Right atrium auricular region (tissue), 2 donors: ENCODE data around the gene UNC80. TPM values are rescaled to one million over a fixed set of nuclear protein-coding genes. Genes with fewer than 3 reads are reported as not detected.

Experiments used
- DNase-seq: peaks from one replicate; pipeline ENCODE4 v3.0.0-alpha.2; 2019; ENCODE audit warnings: low spot score
- H3K27ac ChIP-seq, 2 donors: fragments of 200-600 bp; sonication (generic); 1 replicate in 1 of 2; 2 replicates in 1 of 2; pipeline ENCODE4 v1.5.1; 2016 to 2019
- H3K27me3 ChIP-seq, 2 donors: fragments of 200-600 bp; sonication (generic); one replicate each; pipeline versions ENCODE4 v1.5.1 to v1.6.0; 2017 to 2019
- H3K36me3 ChIP-seq: fragments of 200-600 bp; sonication (generic); one replicate; pipeline ENCODE4 v1.5.1; 2016
- H3K4me1 ChIP-seq, 2 donors: fragments of 200-600 bp; sonication (generic); one replicate each; pipeline versions ENCODE4 v1.5.1 to v1.6.0; 2017 to 2019
- H3K4me3 ChIP-seq, 2 donors: fragments of 200-600 bp; sonication (generic); 1 replicate in 1 of 2; 2 replicates in 1 of 2; pipeline ENCODE4 v1.5.1; 2017 to 2019; ENCODE audit warnings: mild to moderate bottlenecking in 1 of 2, moderate library complexity in 1 of 2
- H3K9me3 ChIP-seq, 2 donors: fragments of 200-600 bp; sonication (generic); one replicate each; pipeline ENCODE4 v1.5.1; 2019
- total RNA-seq, 2 donors: library from RNA; depleted of rRNA; stranded (reverse); fragments of >200 nt; gene quantifications; one replicate each; pipeline ENCODE4 v1.1.0, GENCODE V29; 2016
- TF ChIP-seq, protein P1 (sequence below), 2 donors: fragments of 200-600 bp; sonication (generic); IDR thresholded peaks; one replicate each; pipeline ENCODE4 v1.5.1; 2019; ENCODE audit warnings: antibody characterized with exemption in 2 of 2

The UNC80 gene
- total RNA-seq, 2 donors from 2014 or later = 0.20 TPM; not detected in 1

DNA sequence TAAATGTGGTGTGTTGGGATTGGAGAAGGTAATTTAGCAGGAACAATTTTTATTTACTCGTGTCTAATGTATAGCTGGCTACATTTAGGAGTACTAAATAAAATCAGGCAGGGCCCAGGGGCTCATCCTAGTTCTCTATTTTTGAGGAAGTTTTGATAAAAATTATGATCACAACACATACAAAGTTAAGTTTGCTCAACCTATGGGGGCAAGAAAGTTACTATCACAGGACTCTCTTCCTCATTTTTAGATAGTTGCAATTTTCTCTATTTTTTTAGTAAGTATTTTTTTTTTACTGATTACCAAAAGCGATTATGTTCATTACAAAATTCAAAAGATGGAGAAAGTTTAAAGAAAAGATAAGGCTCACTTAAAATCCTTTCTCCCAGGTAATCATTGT is 170.8 kb downstream of the UNC80 start:
- no peak for DNase-seq
- Histone ChIP-seq H3K9me3 (no peaks in the 10 kb centered on the region), H3K4me3 (no peak overlapping the region), H3K4me1 (no peaks in the 10 kb centered on the region), H3K27me3 (no peaks in the 10 kb centered on the region), H3K27ac (no peak overlapping the region), H3K36me3 (no peaks in the 10 kb centered on the region)
- TF ChIP-seq, protein P1, sequence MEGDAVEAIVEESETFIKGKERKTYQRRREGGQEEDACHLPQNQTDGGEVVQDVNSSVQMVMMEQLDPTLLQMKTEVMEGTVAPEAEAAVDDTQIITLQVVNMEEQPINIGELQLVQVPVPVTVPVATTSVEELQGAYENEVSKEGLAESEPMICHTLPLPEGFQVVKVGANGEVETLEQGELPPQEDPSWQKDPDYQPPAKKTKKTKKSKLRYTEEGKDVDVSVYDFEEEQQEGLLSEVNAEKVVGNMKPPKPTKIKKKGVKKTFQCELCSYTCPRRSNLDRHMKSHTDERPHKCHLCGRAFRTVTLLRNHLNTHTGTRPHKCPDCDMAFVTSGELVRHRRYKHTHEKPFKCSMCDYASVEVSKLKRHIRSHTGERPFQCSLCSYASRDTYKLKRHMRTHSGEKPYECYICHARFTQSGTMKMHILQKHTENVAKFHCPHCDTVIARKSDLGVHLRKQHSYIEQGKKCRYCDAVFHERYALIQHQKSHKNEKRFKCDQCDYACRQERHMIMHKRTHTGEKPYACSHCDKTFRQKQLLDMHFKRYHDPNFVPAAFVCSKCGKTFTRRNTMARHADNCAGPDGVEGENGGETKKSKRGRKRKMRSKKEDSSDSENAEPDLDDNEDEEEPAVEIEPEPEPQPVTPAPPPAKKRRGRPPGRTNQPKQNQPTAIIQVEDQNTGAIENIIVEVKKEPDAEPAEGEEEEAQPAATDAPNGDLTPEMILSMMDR (IDR thresholded peaks at IDR 0.05) = no peak

DNA sequence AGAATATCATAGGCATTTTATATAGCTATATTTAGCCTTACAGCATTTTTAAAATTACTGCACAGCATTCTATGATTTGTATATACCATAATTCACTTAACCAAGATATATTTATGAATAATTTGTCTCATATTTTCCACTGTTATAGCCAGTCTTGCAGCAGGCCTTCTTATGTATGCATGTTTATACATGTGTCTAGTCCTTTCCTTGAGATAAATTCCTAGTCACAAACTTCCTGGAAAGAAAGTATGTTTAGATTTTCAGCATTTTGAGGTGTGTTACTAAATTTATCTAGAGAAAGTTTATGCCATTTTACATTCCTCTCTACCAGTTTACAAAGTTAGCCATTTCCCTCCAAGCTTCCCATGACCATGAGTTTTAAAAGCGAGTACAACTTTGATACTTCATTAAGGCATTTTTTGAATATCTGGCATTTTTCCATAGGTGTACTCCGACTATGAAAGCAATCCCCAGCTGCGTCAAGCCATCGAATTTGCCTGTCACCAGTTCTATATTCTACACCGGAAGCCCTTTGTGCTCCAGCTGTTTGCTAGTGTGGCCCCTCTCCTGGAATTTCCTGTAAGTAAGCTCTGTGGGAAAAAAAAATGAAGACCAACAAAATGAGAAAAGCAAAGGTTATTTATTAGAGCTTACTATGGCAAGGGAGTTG is 171.4 kb downstream of the UNC80 start:
- H3K4me1 ChIP-seq = no peaks in the 10 kb centered on the region
- H3K4me3 ChIP-seq = no peak overlapping the region
- no peak for DNase-seq
- H3K36me3 ChIP-seq = no peaks in the 10 kb centered on the region
- no peak overlapping the region for H3K27ac ChIP-seq
- no peaks in the 10 kb centered on the region for H3K9me3 ChIP-seq
- TF ChIP-seq, protein P1 (IDR thresholded peaks at IDR 0.05) = no peak
- no peaks in the 10 kb centered on the region for H3K27me3 ChIP-seq

GRCh38 chr2:209943776-209944175 is 172.1 kb downstream of the UNC80 start:
- no peaks in the 10 kb centered on the region for H3K4me1 ChIP-seq
- H3K9me3 ChIP-seq = no peaks in the 10 kb centered on the region
- no peaks in the 10 kb centered on the region for H3K27me3 ChIP-seq
- TF ChIP-seq, protein P1 (IDR thresholded peaks at IDR 0.05) = no peak
- no peak overlapping the region for H3K27ac ChIP-seq
- no peaks in the 10 kb centered on the region for H3K36me3 ChIP-seq
- H3K4me3 ChIP-seq = no peak overlapping the region
- no peak for DNase-seq

GRCh38 chr2:209946539-209946938 is 174.9 kb downstream of the UNC80 start:
- Histone ChIP-seq H3K9me3 (no peaks in the 10 kb centered on the region), H3K27me3 (no peaks in the 10 kb centered on the region), H3K36me3 (no peaks in the 10 kb centered on the region), H3K27ac (no peak overlapping the region), H3K4me3 (no peak overlapping the region), H3K4me1 (no peaks in the 10 kb centered on the region)
- DNase-seq = no peak
- TF ChIP-seq, protein P1 (IDR thresholded peaks at IDR 0.05) = no peak

- TF ChIP-seq, protein P1 (IDR thresholded peaks at IDR 0.05) = no peak
- Histone ChIP-seq H3K27ac (no peak overlapping the region), H3K36me3 (no peaks in the 10 kb centered on the region), H3K4me1 (no peaks in the 10 kb centered on the region), H3K9me3 (no peaks in the 10 kb centered on the region), H3K27me3 (no peaks in the 10 kb centered on the region), H3K4me3 (no peak overlapping the region)
- DNase-seq = no peak
Measured at GRCh38 chr2:209956271-209956670, 184.6 kb downstream of the UNC80 start.

DNA sequence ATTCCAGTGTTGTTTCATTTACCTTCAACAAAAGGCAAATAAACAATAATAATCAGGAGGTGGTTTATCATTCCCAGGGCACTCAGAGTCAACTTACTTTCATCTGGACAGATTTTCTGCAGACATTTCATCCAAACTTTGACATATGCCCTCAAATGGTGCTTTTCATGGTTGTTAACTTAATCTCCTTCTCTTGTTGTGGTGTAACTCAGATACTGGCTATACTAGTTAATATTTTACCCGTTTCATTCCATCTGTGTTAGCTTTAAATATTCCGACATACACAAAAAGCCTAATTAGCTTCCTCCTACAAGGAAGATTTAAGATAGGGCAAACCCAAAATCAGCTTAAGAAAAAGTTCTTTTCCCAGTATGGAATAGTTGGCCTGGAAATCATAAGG is 186.4 kb downstream of the UNC80 start:
- Histone ChIP-seq H3K4me3 (no peak overlapping the region), H3K27me3 (no peaks in the 10 kb centered on the region), H3K4me1 (no peaks in the 10 kb centered on the region), H3K27ac (no peak overlapping the region), H3K9me3 (no peaks in the 10 kb centered on the region), H3K36me3 (no peaks in the 10 kb centered on the region)
- DNase-seq = no peak
- TF ChIP-seq, protein P1 (IDR thresholded peaks at IDR 0.05) = no peak
